GM19035 (cell line): ENCODE measurements around the gene SLC22A17.

ENCODE experiments used
- ATAC-seq: cut with Tn5 transposase; IDR thresholded peaks from one replicate; pipeline ENCODE4 v1.9.1; 2021; ENCODE audit not compliant: unreplicated experiment

Gene SLC22A17

DNA sequence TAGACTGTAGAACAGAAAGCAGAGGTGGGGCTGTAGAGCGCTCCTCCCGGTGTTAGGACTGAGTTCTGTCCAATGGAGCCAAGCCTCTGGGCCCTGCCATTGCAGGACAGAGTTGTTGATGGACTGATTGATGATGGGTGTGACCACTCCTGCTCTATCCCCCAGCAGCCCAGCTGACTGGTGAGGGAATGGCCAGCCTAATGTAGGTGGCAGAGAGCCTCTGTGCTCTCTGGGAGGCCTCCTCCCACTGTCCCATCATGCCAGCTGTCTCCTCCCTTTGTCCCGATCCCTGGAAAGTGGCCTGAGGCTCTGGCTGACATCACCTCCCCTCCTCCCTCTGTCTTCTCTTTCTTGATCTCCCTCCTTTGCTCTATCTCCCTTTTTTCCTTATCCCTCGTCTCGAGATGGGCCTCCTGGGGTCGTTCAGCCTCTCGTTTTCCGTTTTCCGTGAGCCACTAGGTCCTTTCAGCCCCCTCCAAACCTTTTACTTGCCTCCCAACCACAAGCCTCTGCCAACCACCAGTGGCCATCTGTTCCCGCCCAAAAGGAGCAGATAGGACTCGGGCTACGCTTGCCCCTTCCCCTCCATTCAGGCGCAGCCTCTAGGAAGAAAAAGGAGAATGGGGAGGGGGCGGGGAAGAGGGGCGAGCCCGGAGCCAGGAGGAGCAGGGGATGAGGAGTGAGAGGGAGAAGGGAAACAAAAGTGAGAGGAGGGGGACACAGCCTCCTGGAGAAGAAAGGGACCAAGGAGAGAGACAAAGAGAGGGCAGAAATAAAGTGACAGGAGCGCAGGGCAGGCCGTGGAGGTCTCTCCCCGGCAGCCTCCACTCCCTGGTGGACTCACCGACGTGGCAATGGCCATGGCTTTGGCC, 11.7 kb upstream of the SLC22A17 start:
- ATAC-seq: no peak

DNA sequence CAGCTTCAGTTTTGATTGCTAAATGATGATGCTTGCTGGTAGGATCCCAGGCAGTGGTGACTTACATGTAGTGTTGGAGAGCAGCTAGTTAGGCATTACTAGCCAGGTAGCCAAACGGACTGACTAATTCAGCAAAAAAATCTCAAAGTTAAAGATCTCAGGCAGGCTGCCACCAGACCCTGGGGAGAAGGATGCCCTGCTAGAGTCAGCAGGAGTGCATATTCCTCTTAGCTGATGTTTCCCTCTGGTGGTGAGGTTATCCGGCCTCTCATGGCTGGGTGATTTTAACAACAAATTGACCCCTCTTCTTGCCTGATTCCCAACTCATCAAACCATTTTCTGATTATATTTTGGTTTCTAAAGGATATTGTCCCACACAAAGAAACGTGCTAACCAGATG, 9.5 kb upstream of the SLC22A17 start:
- no peak for ATAC-seq

- no peak for ATAC-seq
These were observed 9.1 kb upstream of the SLC22A17 start for GRCh38 chr14:23361763-23362162.

DNA sequence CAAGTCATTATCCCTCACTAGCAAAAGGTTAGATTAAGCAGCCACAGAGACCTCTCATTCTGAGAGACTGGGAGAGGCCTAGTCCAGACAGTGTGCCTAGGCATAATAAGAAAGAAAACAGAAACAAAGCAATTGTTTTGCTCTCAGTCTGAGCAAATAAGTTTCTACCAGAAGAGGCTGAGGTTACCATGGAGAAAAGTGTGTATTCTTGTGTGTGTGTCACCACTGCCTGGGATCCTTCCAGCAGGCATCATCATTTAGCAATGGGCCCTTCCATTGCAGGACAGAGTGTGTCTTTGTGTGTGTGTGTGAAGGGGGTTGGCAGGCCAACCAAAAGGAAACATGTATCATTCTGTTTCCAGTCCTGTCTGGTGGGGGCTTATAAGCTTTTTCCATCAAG, 8.6 kb upstream of the SLC22A17 start:
- no peak for ATAC-seq

DNA sequence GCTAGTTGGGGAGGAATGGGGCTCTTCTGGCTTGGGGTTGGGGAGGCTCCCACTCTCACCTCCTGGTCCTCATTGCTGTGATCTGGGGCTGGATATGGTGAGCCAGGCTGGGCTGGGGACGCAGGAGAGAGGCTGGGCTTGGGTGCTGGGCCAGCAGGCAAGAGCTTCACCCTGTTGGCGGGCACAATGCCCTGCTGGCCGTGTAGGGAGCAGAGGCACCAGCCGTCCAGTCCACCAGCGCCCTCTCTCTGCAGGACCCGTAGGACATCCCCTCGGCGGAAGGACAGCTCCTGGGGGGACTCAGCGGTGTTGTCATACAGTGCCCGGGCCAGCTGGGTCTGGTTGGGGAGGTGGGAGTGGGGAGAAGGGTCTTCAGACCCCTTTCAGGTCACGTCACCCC, 7.8 kb upstream of the SLC22A17 start:
- no peak for ATAC-seq

DNA sequence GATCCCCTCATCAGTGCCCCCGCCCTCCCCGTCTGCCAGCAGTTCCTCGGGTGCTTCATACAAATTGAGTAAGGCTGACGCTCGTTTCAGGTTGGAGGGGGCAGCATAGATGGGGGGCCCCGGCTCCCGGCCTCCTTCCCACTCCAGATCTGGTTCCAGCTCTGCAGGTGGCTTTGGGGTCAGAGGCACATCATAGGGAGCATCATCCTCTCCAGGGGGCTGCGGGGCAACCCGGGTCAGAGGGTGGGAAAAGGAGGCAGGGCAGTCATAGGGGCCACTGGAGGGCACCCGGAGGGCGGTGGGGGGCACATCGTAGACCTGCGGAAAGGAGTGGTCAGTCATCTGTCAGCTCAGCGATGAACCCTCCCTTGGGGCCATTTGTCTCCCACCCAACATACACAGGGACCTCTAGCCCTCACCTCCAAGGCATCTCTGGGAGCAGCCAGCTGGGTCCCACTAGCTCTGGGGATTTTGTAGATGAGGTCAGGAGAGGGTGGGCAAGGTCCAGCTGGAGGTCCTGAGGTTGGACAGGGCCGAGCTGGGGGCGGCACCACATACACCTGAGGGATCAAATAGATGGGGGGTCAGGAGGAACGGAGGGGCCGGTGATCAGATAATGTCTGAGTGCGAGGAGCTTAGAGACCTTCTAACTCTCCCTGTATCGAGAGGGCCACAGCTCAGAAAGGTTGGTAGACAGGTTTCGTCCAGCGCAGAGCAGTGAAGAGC, 7.2 kb upstream of the SLC22A17 start:
- ATAC-seq: no peak

DNA sequence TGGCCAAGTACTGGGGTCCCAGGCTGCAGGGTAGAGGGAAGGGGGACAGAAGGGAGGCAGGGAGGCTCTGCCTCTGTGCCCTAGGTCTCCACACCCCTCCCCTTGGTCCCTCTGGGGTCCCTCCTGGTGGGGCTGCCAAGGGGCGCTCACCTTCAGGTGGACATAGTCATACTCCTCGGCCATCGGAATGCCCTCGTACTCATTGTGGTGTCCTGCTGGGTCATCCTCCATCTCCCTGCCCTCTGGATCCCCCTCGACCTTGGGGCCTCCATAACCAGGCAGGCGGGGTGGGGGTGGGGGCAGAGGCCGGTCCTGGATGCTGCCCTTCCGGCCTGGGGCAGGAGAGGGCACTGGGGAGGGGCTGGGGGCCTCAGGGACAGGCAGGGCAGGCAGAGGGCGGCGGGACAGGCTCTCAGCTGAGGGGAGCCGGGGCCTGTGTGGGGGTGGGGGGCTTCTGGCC, 6.5 kb upstream of the SLC22A17 start:
- ATAC-seq: no peak

GRCh38 chr14:23358553-23359166, 6.0 kb upstream of the SLC22A17 start:
- no peak for ATAC-seq

DNA sequence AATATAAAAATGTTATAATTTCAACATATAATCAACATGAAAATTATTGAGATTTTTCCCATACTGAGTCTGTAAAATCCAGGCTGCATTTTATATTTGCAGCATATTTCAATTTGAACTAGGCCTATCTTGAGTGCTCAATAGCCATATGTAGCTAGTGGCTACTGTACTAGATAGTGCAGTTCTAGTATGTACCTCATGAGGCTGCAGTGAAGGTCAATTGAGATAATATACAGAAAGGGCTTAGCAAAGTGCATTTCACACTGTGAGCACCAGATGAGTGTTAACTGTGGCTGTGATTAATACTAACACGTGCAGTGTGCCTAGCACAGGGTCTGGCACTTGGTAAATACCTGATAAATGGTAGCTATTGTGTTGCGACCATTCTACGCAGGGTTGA, 5.4 kb upstream of the SLC22A17 start:
- no peak for ATAC-seq

GRCh38 chr14:23357261-23357660, 4.6 kb upstream of the SLC22A17 start:
- ATAC-seq: no peak

GRCh38 chr14:23356662-23357061, 4.0 kb upstream of the SLC22A17 start:
- no peak for ATAC-seq

DNA sequence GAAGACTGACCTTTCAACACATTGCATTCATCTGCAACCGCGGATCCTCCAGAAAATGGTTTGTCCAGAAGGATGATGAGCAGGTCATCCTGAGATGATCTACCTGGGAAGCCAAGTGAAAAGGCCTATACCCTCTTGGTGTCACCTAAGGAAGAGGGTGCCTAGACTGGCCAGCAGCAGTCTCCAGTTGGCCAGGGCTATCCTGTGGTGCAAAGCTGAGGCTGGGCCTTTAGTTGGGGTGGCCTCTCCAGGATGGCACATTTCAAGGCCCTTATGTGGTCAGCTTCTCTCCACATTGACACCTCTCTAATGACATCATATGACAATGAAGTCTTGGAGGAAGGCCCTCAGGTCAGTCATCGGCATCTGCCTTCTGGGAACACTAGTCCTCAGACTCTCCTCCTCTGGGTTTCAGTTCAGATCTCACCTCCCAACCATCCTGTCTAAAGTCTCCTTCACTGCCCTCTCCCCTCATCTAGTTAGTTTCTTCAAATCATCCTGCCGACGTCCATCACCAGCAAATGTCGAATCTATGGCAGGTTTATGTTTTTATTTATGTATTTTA, 3.3 kb upstream of the SLC22A17 start:
- no peak for ATAC-seq

GRCh38 chr14:23354990-23355389, 2.3 kb upstream of the SLC22A17 start:
- no peak for ATAC-seq

- no peak for ATAC-seq
These were observed 720 bp upstream of the SLC22A17 start for GRCh38 chr14:23353433-23353780.

DNA sequence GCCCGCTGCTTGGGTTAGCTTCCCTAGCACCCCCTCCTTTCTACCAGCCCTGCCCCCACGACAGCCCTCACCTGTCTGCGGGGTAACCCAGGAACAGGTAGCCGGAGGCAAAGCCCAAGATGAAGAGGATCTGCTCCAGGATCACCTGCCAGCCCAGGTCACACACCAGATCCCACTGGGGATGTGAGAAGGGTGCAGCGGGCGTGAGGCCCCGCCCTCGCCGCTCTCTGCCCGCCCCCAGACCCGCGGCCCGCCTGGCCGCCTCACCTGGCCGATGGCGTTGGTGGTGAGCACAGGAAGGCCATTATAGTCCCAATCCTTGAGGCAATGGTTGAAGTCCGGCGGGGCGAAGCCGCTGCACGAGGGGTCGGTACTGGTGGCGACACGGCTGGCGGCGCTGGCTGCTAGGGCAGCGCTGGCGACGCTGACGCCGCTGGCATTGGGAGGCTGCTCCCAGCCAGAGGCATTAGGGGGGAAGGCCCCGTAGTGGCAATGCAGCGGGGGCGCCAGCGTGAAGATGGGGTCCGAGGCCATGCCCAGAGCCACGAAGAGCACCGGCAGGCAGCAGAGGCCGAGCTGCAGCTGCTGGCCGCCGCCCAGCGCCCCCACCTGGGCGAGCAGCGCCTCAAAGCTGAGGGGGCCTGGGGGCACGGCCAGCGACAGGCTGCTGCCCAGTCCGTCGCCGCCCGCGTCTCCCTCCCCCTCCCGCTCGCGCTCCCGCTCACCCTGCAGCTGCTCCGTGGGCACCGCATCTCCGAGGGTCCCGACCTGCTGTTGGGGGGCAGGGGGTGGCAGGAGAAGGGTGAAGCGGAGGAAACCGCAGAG, 794 bp downstream of the SLC22A17 start:
- no peak for ATAC-seq

- ATAC-seq: no peak
These were observed 3.4 kb downstream of the SLC22A17 start for GRCh38 chr14:23349156-23349845.

DNA sequence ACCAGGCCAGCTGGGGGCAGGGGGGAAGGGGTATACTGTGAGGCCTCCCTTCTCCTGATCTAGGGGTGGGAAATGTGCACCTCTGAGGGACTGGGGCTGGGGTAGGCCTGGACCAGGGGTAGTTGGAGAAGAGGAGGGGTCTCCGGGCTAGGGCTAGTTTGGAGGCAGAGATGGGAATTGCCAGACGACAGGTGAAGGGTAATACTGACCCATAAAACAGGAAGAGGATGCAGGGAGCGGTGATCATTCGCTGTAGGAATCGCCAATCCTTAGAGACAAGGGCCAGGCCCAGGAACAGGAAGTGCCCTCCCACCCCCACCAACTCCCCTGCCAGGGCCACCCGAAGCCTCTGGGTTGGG, 4.4 kb downstream of the SLC22A17 start:
- ATAC-seq: no peak

DNA sequence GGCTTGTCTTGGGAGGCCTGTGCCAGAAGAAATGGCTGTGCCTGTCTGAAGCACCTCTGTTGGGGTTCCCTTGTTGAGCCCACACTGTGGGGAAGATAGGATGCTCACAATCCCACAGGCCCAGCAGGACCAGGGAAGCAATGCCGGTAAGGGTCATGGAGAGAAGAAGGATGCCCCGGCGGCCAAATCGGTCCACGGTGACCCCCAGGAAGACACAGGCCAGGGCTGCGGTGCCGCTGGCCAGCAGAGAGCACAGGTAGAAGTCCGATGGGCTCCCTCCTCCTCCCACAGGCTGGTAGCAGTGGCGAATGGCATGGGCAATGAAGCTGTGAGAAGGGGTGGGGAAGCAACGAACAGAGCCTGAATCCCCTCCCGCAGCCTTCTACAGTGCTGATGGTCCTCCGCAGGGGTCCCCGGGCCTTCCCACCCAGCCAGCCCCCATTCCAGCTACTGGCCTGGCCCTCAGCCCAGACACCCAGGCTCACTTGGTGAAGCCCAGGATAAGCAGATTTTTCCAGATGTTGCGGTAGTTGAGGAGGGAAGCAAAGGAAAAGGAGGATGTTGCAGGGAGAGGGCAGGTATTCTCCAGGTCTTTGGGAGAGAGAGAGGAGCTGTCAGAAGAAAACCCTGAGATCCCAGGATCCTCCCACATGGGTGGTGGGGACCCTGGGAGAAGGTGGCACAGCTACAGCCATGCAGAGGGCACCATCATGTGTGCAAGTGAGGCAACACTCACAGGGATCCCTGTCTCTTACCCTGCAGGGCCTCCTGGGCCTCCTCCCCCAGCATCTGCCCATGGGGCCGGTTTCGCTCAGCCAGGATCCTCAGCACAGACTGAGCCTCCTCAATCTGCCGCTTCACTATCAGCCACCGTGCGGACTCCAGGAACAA, 5.0 kb downstream of the SLC22A17 start:
- no peak for ATAC-seq

DNA sequence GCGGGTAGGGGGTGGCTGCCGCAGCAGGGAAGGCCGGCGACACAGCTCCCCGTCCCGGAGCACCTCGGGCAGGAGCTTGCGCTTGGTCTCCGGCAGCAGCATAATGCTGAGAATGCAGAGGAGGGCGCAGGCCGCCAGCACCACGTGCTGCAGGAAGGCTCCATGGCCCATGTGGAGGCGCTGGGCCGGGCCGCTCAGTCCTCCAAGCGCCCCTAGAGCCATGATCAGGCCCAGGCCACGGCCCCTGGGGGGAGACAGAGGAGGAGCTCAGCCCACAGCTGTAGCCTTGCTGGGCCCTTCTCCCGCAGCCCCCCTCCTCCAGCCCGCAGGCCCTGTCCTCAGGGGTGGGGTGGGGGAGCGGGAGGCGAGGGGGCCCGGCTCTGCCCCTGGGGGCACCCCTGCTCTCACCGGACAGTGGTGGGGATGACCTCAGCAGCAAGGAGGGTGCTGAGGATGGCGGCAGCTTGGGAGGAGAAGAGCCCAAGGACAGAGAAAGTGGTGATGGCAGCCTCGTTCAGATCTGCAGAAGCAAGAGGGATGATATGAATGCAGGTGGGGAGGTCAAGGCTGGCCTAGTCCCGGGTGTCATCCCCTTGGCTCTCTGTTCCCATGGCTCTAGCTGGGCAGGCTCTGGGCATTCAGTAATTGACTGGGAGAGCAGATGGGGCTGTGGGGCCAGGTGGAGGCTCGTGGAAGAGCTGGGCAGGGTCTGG, 5.8 kb downstream of the SLC22A17 start:
- ATAC-seq: no peak
